ENCODE results near the gene TGIF2. TPM values are rescaled to one million over a fixed set of nuclear protein-coding genes. Genes with fewer than 3 reads are reported as not detected.
A peak's percentile ranks its signal among the peaks of the same experiment; 100 is the strongest.

Gene TGIF2
- total and polyA plus RNA-seq, 2 of the 13 experiments (the other 11 are each of a cell fraction or from before 2014, with no cell fraction given), result 41.3 to 53.9 TPM

GRCh38 chr20:36578356-36579041, 5.1 kb downstream of the TGIF2 start:
- Histone ChIP-seq H3K9ac (ENCODE audit: insufficient read depth, low read depth, low read length) (no peak overlapping the region), H3K27ac (ENCODE audit: extremely low read length, insufficient read depth, low read length) (peak overlapping the region; percentile 9), H3K27me3 (ENCODE audit: control insufficient read depth in 1 of 2, insufficient read depth in 2 of 2, low read length in 2 of 2) (no peaks in the 10 kb centered on the region; a peak in 1 of 5 replicates), H2AFZ (ENCODE audit: low read length) (no peak overlapping the region), H3K4me3 (replicated peaks in 1 of 3; ENCODE audit: insufficient read depth in 1 of 3, low read depth in 2 of 3, low read length in 3 of 3) (no peak overlapping the region), H3K36me3 (replicated peaks in 1 of 2; ENCODE audit: control insufficient read depth in 1 of 2, insufficient read depth in 2 of 2, low read length in 2 of 2) (peaks cover 33 to 42% of the 10 kb centered on the region in 2 experiments), H3K4me2 (ENCODE audit: low read depth, low read length) (no peak overlapping the region), H3K4me1 (ENCODE audit: insufficient read depth, low read length) (peaks cover 33% of the 10 kb centered on the region), H4K20me1 (ENCODE audit: insufficient read depth, low read length) (peaks cover 30% of the 10 kb centered on the region), H3K79me2 (ENCODE audit: insufficient read depth, low read length) (peaks cover 50% of the 10 kb centered on the region), H3K9me3 (ENCODE audit: low read length) (no peaks in the 10 kb centered on the region)
- 93% methylated on average over 15 of the region's 15 CpGs for WGBS (ENCODE audit: low lambda C conversion rate)
- FAIRE-seq (no peak), DNase-seq (ENCODE audit: low spot score) (no peak), ATAC-seq (no peak)
- CTCF ChIA-PET (ENCODE audit: low intra/inter-chr PET ratio, low total read pairs), result no interaction called here
- in situ Hi-C loops (cut with HindIII; ENCODE audit: extremely low pct_ligation_motif_present, low pct_unique_long_range_greater_than_20kb), result no loop called here
- POLR2A ChIA-PET, result interaction anchor here (9.0 kb wide), 1 partner anchor 27 kb away, joined by 167 read pairs; the partner anchor contains the start of gene RAB5IF
- intact Hi-C loops (cut with micrococcal nuclease; ENCODE audit: unreplicated experiment), result loop anchor here (10.0 kb wide), 1 partner anchor 114 kb away; no protein-coding TSS in a partner anchor
- BruUV-seq (replicated peaks), result no TSS peak
- TF ChIP-seq ZNF234 (CRISPR knock-in tag; conservative IDR thresholded peaks at IDR 0.05) (0 out of 2 replicates have a peak, but pooled peaks have one; percentile 58), HNF1B (CRISPR knock-in tag; IDR thresholded peaks at IDR 0.05) (peak; percentile 32; the same call in 1 of the 2 replicates), PHF20 (CRISPR knock-in tag; IDR thresholded peaks at IDR 0.05) (no peak), RBM22 (optimal IDR thresholded peaks at IDR 0.05; ENCODE audit: low read length) (peak; percentile 77), ATF3 (CRISPR knock-in tag; IDR thresholded peaks at IDR 0.05) (no peak), HINFP (CRISPR knock-in tag; IDR thresholded peaks at IDR 0.05; ENCODE audit: low read depth) (0 out of 2 replicates have a peak, but pooled peaks have one; percentile 31), ZNF431 (CRISPR knock-in tag; IDR thresholded peaks at IDR 0.05; ENCODE audit: borderline replicate concordance, low read depth) (no peak), ZNF484 (CRISPR knock-in tag; IDR thresholded peaks at IDR 0.05; ENCODE audit: borderline replicate concordance, low read depth) (no peak), ZNF251 (CRISPR knock-in tag; IDR thresholded peaks at IDR 0.05) (peak; percentile 65; the same call in 1 of the 2 replicates), AGO2 (optimal IDR thresholded peaks at IDR 0.05; ENCODE audit: low read depth, low read length) (peak; percentile 28), ZBTB46 (CRISPR knock-in tag; IDR thresholded peaks at IDR 0.05; ENCODE audit: borderline replicate concordance) (0 out of 2 replicates have a peak, but pooled peaks have one; percentile 49), ZNF800 (CRISPR knock-in tag; IDR thresholded peaks at IDR 0.05) (no peak), IRX3 (CRISPR knock-in tag; IDR thresholded peaks at IDR 0.05; ENCODE audit: borderline replicate concordance, low read depth) (no peak), ZNF790 (CRISPR knock-in tag; IDR thresholded peaks at IDR 0.05; ENCODE audit: borderline replicate concordance) (no peak)
